Measurements from ENCODE around the gene ZNF665.
"Not testable (repeated sequence)": the region's sequence is repeated elsewhere in the genome, so short reads cannot be mapped to it uniquely, and the experiment has no call there.

ZNF665 gene

DNA sequence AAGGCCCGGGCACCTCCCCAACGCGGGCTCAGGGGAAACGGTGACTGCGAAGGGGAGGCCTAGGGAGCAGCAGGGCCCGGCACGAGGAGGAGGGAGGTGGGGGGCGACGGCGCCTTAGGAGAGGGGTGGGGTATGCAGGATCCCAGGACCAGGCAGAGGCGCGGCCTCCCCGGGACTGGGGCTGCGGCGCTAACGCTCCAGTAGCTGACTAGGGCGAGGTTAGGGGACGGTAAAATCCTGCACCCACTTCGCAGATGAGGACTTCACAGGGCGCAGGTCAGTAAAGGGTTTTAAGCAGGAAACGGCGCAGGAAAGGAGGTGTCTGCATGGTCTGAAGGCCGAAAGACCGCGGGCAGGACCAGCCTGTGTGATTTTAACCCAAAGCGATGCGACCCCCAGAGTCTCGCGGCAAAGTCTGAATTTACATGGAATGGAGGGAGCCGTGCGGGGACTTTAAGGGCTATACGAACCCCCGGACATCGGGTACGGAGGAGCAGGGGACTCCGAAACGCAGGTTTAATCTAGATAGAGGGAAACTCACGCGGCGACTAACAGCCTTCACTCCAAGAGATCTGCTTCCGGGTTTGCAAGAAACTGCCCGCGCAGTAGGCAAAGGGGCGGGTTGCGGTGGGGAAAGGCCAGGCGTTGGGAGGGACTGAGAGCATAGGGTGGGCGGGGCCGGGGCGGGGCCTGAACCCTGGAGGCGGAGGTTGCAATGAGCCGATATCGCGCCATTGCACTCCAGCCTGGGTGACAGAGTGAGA, at the start of gene ZNF665:
TSS of gene ZNF665 (minus strand) at position 588 of the 764 bp plus-strand sequence. CDS start 10,460 bp downstream, outside the sequence.
- peak; percentile 48 for DNase-seq (ENCODE audit: low spot score)

DNA sequence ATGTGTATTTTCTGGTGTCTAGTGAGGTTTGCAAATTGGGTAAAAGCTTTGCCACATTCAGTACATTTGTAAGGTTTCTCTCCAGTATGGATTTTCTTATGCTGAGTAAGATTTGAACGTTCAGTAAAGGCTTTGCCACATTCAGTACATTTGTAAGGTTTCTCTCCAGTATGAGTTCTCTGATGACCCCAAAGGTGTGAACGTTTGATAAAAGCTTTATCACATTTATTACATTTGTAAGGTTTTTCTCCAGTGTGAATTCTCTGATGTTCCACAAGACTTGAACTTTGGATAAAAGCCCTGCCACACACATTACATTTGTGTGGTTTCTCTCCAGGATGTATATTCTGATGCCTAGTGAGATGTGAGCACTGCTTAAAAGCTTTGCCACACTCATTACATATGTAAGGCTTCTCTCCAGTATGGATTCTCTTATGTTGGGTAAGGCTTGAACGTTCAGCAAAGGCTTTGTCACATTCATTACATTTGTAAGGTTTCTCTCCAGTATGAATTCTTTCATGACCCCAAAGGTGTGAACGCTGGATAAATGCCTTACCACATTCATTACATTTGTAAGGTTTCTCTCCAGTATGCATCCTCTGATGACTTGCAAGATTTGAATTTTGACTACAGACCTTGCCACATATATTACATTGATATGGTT, 44.1 kb upstream of the ZNF665 start:
- no peak for DNase-seq (ENCODE audit: low spot score)

DNA sequence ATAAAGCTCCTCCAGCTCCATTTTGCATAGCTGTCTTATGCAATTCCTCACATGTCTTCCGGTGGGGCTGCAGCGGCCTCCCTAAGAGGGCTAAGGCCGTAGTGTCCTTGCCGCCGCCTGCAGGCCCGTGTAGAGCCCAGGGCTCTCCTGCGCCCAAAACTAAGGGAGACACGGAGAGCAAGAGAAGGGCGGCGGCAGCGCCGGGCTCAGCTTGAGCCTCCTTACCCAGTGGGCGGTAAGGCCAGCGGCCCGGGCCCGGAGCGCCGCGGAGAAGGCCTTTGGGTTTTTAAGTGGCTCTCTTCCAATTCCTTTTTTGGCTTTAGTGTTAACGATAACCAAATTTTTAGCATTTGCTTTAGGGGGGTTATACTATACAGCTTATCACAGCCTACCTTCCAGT, 31.4 kb upstream of the ZNF665 start:
- no peak for DNase-seq (ENCODE audit: low spot score)

DNA sequence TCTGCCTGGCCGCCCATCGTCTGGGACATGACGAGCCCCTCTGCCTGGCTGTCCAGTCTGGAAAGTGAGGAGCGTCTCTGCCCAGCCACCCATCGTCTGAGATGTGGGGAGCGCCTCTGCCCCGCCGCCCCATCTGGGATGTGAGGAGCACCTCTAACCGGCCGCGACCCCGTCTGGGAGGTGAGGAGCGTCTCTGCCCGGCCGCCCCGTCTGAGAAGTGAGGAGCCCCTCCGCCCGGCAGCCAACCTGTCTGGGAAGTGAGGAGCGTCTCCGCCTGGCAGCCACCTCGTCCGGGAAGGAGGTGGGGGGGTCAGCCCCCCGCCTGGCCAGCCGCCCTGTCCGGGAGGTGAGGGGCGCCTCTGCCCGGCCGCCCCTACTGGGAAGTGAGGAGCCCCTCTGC, 29.6 kb upstream of the ZNF665 start:
- DNase-seq (ENCODE audit: low spot score) = not testable (repeated sequence)

DNA sequence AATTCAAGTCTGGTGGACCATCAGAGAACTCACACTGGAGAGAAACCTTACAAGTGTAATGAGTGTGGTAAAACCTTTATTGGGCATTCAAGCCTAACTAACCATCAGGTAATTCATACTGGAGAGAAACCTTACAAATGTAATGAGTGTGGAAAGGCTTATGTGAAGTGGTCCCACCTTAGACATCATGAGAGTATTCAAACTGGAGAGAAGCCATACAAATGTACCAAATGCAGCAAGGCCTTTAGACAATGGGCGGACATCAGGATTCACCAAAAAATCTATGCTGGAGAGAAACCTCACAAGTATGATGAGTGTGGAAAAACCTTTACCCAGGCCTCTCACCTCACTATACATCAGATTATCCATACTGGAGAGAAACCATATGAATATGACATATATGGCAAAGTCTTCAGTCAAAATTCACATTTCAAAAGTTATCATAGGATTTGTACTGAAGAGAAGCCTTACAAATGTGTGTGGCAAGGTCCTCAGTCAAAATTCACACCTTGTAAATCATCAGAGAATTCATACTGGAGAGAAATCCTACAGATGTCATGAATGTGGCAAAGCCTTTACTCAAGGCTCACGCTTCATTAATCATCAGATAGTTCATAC, 19.7 kb upstream of the ZNF665 start:
- DNase-seq (ENCODE audit: low spot score) = no peak

DNA sequence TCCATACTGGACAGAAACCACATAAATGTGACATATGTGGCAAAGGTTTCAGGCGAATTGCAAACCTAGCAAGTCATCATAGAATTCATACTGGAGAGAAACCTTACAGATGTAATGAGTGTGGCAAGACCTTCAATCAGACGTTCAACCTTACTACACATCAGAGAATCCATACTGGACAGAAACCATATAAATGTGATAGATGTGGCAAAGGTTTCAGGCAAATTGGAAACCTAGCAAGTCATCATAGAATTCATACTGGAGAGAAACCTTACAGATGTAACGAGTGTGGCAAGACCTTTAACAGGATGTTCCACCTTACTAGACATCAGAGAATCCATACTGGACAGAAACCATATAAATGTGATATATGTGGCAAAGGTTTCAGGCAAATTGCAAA, 18.4 kb upstream of the ZNF665 start:
- not testable (repeated sequence) for DNase-seq (ENCODE audit: low spot score)

DNA sequence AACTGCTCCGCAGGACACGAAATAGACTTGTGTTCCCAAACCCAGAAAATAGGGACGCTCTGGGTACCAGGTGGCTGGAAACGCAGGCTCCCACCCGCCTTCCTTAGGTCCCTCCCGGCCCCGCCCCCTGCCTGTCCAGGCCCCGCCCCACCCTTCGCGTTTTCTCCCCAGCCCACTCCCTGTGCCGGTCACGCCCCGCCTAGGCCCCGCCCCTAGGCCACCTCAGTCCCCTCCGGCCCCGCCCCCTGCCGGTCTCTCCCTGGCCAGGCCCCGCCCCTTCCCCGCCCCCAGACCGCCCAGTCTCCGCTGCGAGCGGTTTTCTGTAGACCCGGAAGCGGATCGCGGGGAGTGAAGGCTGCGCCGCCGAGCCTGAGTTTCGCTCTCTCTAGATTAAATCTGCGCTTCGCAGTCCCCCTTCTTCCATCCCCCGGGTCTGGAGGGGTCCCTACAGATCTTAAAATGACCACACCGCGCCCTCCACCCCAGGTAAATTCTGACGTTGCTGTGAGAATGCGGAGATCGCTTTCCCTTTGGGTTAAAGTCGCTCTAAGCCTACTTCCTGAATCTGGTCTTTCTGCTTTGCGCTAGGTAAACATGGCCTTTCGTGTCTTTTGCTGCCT, 3.7 kb upstream of the ZNF665 start:
- peak; percentile 71 for DNase-seq (ENCODE audit: low spot score)

DNA sequence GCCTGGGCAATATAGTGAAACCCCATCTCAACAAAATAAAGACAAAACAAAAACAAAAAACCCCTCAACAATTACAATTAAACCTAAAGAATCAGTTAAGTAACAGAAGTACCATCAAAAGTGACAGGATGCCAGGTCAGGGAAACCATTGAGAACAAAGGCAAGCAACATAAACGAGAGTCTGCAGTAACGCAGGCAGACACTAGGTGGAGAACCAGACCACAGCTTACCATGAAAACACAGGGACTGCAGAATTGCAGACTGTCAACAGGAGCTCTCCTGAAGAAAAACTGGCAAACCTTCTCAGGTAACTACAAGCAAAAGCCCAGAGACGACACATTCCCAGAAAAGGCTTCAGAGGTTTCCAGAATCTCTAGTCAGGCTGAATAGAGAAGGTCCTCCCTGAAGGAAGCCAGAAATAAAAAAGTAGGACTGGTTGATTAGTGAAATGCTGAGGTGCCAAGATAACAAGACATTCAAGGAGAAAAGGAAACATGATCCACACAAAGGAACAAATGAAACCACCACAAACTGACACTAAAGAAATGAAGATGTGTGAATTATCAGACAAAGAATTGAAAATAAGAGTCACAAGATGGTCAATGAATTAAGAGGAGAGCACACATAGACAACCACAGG, 2.2 kb upstream of the ZNF665 start:
- DNase-seq (ENCODE audit: low spot score) = peak; percentile 51

DNA sequence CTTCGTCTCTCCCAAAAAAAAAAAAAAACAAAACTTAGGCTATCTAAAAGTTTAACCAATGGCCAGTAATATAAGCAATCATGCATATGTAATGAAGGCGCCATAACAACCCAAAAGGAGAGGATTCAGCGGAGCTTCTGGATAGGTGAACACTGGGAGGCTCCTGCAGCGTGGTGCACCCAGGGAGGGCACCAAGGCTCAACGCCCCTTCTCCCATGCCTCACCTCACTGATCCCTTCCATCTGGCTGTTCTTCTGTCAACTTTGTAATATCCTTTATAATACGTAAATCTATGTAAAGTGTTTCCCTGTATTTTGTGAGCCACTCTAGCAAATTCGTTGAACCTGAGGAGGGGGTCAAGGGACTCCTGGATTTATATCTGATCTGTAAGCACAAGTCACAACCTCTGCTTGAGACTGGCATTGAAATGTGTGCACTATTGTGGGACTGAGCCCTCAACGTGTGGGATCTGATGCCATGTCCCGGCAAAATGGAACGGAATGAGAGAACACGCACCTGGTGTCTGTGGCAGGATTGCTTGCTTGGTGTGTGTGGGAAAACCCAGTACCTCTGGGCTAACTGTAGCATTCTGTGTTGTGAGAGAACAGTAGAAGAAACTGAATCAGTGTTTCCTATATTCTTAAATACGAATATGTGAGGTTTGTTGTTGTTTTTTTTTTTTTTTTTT, 521 bp upstream of the ZNF665 start:
- no peak for DNase-seq (ENCODE audit: low spot score)

DNA sequence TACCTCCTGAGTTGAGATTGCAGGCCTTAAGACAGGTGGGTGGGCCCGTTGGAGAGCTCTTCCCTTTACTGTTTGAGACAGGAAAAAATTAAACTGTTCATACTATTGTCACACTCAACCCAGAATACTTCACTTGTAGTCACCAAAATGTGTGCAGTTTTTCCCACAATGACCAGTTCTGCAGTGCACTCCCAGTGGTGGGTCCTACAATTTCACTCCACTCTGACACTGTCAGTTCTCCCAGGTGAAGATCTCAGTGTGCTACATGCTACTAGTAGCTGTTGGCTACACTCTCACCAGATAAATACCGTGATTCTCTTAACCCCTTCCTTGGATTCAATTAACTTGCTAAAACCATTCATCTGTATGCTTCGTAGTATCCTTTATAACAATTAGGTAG, 2.9 kb downstream of the ZNF665 start:
- no peak for DNase-seq (ENCODE audit: low spot score)

DNA sequence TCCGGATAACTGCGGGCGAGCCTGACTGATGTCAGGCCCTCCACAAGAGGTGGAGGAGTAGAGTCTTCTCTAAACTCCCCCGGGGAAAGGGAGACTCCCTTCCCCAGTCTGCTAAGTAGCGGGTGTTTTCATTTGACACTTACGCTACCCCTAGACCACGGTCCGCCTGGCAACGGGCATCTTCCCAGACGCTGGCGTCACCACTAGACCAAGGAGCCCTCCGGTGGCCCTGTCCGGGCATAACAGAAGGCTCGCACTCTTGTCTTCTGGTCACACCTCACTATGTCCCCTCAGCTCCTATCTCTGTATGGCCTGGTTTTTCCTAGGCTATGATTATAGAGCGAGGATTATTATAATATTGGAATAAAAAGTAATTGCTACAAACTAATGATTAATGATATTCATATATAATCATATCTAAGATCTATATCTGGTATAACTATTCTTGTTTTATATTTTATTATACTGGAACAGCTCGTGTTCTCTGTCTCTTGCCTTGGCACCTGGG, 3.4 kb downstream of the ZNF665 start:
- DNase-seq (ENCODE audit: low spot score) = not testable (repeated sequence)

DNA sequence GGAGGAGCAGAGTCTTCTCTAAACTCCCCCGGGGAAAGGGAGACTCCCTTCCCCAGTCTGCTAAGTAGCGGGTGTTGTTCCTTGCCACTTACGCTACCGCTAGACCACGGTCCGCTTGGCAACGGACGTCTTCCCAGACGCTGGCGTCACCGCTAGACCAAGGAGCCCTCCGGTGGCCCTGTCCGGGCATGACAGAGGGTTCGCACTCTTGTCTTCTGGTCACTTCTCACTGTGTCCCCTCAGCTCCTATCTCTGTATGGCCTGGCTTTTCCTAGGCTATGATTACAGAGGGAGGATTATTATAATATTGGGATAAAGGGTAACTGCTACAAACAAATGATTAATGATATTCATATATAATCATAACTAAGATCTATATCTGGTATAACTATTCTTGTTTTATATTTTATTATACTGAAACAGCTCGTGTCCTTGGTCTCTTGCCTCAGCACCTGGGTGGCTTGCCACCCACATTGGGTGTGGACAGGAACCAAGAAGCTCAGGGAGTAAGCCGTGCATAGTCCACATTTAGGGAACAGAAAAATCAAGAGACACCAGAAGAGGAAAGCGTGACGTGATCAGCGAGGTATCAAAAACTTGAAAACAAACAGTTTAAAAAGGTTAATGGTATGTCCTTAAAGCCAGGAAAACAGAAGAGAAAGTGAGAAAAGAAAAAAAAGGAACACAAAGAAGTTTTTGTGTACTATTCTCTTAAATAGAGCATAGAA, 7.8 kb downstream of the ZNF665 start:
- not testable (repeated sequence) for DNase-seq (ENCODE audit: low spot score)

DNA sequence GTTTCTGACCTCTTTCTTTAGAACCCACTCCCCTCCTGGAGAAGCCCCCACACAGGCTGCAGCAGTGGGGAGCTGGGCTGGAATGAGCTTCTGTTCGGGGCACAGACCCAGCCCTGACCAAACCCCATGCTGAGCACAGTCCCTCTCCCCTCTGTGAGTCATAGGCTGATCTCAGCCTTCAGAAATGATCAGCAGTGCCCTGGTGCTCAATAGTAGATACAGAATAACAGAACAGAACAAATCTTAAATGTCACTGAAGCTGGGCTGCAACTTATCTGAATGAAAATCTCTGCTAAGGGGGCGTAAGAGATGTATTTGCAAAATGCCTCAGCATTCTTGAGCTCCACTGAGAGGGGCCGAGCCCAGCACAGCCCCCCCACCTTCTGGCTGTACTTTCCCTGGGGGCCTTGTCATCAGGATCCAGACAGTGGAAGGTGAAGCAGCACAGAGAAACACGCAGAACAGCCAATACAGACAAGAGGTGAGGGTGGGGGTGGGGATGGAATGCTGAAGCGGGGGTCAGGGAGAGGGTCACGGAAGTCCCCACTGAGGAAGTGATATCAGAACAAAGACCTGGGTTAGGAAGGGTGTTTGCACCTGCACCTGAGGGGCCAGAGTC, 9.9 kb downstream of the ZNF665 start:
- no peak for DNase-seq (ENCODE audit: low spot score)

DNA sequence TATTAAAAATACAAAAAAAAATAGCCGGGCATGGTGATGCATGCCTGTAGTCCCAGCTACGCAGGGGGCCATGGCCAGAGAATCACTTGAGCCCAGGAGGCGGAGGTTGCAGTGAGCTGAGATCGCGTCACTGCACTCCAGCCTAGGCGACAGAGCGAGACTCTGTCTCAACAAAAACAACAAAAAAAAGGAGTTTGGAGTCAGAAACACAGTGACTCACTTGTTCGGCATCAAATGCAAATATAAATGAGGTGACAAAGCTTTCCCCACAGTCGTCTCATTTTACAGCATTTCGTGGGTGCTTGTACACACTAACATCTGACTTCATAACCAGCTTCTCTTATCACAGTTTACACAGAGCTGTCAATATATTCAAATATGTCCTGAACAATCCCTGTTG, 11.0 kb downstream of the ZNF665 start:
- no peak for DNase-seq (ENCODE audit: low spot score)

DNA sequence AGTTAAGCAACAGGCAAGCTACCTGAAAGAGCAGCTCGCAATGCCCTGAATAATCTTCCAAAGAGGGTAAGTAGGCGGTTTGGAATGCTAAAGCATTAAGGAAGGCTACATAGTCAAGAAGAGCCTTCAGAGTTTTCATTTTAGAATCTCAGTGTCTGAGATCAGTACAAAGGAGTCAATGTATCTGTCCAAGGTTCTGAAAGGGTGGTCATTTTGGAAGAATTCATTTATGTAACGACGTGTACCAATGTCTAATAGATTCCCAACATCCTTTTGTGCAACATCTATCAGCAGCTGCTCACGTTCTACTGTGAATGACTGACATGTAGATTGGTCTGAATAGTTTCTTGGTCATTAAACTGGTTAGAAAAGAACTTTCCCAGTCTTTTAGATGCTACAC, 15.2 kb downstream of the ZNF665 start:
- no peak for DNase-seq (ENCODE audit: low spot score)

DNA sequence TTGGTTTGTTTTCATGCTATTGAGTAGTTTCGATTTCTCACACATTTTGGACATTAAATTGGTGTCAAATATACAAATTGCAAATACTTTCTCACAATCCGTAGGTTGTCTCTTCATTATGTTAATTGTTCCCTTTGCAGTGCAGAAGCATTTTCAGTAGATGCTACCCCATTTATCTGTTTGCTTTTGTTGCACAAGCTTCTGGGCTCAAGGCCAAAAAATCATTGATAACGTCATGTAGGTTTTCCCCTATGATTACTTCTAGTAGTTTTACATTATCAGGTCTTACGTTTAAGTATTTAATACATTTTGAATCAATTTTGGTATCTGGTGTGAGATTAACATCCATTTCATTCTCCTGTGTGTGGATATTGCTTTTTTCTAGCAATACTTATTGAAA, 20.3 kb downstream of the ZNF665 start:
- DNase-seq (ENCODE audit: low spot score) = no peak

DNA sequence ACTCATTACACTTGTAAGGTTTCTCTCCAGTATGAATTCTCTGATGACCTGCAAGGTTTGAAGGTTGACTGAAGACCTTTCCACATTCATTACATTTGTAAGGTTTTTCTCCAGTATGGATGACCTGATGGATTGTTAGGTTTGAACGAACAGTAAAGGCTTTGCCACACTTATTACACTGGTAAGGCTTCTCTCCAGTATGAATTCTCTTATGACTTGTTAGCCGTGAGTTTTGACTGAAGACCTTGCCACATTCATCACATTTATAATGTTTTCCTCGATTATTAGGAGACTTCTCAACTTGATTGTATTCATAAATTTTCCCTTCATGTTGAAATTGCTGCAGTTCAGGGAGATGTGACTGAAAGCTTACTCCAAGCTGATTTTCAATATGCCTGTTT, 27.5 kb downstream of the ZNF665 start:
- DNase-seq (ENCODE audit: low spot score) = no peak

DNA sequence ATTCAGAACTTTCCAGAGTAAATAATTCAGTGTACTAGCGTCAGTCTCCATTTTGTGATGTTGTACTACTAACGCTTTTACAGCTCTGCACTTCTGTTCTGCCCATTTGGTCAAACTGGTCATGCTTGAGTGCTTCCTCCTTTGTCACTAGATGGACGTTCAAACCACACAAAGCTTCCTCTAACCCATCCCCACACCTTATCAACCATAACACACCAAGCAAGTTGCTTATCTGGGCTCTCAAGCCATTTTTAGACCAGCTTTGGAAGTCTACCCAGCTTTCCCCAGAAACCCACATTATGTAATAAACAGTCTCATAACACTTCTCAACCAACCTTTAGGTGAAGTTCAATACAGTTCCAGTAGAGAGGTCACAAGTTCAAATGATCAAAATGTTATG, 32.0 kb downstream of the ZNF665 start:
- DNase-seq (ENCODE audit: low spot score) = no peak

DNA sequence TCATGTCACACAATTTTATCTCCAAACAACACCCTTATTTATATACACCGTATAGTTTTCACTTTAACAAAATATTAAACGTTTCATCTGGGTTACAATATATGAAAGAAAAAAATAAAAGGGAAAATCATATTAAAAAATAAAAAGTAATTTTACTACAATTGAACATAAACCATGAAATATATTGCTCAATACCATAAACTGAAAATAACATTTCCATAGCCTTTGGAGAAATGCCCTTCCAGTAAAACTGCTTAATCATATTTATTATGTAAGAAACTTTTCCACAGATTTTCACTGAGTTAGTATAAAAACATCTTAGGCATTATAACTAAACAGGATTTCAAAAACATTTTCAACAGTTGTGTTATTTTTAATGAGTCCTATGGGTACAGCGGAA, 32.8 kb downstream of the ZNF665 start:
- DNase-seq (ENCODE audit: low spot score) = no peak

DNA sequence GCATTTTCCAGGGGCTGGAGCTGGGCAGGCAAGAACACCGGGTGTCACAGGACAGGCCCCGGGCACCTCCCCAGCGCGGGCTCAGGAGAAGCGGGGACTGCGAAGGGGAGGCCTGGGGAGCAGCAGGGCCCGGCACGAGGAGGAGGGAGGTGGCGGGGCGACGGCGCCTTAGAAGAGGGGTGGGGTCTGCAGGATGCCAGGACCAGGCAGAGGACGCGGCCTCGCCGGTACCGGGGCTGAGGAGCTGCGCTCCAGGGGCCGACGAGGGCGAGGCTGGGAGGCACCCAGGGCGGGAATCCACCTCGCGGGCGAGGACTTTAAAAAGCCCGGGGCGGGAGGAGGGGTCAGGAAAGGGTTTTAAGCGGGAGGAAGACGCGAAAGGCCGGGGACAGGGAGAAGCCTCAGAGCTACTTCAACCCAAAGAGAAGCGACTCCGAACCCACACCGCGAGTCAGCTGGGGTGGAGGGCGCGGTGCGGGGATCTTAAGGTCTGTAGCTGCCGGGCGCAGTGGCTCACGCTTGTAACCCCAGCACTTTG, 35.0 kb downstream of the ZNF665 start:
- no peak for DNase-seq (ENCODE audit: low spot score)

Data from activated CD4-positive, alpha-beta T cell treated with anti-CD3 and anti-CD28 coated beads, Interleukin-2, Interleukin-4, amounts not matched to agents 100 ng/mL and 50 ng/mL, durations not matched to agents 16 hours and 8 hours (primary cell).